ENCODE results near the gene FXYD3. TPM values are rescaled to one million over a fixed set of nuclear protein-coding genes. Genes with fewer than 3 reads are reported as not detected.

The FXYD3 gene
- total RNA-seq, 1 donor from 2014 or later, result not detected

DNA sequence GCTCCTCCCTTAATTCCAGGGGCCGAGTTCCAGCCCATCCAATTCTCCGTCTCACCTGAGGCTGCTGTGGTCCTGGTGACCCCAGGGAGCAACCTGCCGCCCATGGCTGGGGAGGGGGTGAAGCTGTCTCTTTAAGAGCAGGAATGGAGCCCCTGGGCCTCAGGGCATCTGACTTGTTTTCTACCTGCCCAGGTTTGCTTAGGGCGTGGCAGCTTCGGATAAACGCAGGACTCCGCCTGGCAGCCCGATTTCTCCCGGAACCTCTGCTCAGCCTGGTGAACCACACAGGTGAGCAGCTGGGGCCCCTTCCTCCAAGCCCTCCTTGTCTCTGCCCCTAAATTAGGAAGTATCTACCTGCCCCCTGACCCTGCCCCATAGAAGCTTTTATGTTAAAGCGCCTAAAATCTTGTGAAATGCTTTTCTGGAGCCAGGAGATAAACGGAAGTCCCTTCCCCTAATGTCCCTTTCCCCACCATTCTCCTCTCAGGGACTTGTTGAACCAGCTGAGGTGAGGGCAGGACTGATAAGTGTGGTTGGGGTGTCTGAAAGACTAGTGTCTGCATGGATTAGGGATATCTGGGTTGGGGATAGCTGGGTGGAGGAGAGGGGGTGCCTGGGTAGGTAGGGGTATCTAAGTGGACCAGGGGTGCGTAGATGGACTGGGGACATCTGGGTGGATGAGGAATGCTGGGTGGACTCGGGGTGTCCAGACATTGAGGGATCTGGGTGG is 614 bp downstream of the FXYD3 start:
- Histone ChIP-seq H3K4me2 (ENCODE audit: low read length) (no peak overlapping the region), H2AFZ (ENCODE audit: low read depth, low read length) (no peak overlapping the region), H3K4me1 (ENCODE audit: insufficient read depth, low read length) (peaks cover 6% of the 10 kb centered on the region), H4K20me1 (ENCODE audit: insufficient read depth, low read length) (no peaks in the 10 kb centered on the region), H3K79me2 (ENCODE audit: insufficient read depth, low read length) (no peaks in the 10 kb centered on the region), H3K27ac (ENCODE audit: low read depth, low read length) (no peak overlapping the region), H3K4me3 (ENCODE audit: insufficient read depth, low read depth, low read length) (no peak overlapping the region), H3K9me3 (ENCODE audit: insufficient read depth, low read depth, low read length) (no peaks in the 10 kb centered on the region), H3K9ac (ENCODE audit: low read length) (no peak overlapping the region), H3K27me3 (ENCODE audit: insufficient read depth, low read length) (no peaks in the 10 kb centered on the region), H3K36me3 (ENCODE audit: insufficient read depth, low read length) (no peaks in the 10 kb centered on the region)
- TF ChIP-seq, protein P1, sequence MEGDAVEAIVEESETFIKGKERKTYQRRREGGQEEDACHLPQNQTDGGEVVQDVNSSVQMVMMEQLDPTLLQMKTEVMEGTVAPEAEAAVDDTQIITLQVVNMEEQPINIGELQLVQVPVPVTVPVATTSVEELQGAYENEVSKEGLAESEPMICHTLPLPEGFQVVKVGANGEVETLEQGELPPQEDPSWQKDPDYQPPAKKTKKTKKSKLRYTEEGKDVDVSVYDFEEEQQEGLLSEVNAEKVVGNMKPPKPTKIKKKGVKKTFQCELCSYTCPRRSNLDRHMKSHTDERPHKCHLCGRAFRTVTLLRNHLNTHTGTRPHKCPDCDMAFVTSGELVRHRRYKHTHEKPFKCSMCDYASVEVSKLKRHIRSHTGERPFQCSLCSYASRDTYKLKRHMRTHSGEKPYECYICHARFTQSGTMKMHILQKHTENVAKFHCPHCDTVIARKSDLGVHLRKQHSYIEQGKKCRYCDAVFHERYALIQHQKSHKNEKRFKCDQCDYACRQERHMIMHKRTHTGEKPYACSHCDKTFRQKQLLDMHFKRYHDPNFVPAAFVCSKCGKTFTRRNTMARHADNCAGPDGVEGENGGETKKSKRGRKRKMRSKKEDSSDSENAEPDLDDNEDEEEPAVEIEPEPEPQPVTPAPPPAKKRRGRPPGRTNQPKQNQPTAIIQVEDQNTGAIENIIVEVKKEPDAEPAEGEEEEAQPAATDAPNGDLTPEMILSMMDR (IDR thresholded peaks at IDR 0.05; ENCODE audit: insufficient read depth, low read depth, low read length), result no peak
- no peak for TF ChIP-seq EZH2 (IDR thresholded peaks at IDR 0.05; ENCODE audit: insufficient read depth, low read length)
- no peak overlapping the region for H3K27ac Mint-ChIP-seq (ENCODE audit: unreplicated experiment)
- H3K9me3 Mint-ChIP-seq (ENCODE audit: unreplicated experiment), result peaks cover 2% of the 10 kb centered on the region
- DNase-seq (ENCODE audit: low read depth) (no peak), FAIRE-seq (no peak)
- peaks cover 1% of the 10 kb centered on the region for H3K4me1 Mint-ChIP-seq (ENCODE audit: low read depth, unreplicated experiment)
- no peaks in the 10 kb centered on the region for H3K36me3 Mint-ChIP-seq (ENCODE audit: low read depth, unreplicated experiment)
- H3K4me3 Mint-ChIP-seq (ENCODE audit: unreplicated experiment), result no peak overlapping the region
- peaks cover 22% of the 10 kb centered on the region for H3K27me3 Mint-ChIP-seq (ENCODE audit: low read depth, unreplicated experiment)

DNA sequence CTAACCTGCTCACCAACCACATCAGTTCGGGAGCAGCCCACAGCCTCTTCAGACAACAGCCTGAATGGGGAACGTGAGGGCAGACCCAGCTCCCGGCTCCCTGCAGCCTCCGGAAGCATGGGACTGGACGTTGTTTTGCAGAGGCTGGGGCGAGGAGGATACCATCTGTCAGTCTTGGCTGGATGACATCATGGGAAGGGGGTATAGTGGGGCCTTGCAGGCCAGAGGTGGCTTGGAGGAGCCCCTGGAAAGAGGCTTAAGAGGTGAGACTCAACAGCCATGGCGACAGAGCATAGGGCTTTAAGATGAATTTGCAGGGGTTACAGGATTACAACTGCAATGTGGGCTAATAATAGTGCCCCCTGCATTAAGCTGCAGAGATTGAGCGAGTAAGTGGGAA is 1.5 kb downstream of the FXYD3 start:
- H3K27me3 Mint-ChIP-seq (ENCODE audit: low read depth, unreplicated experiment), result peaks cover 27% of the 10 kb centered on the region
- H3K27ac ChIP-seq (ENCODE audit: low read depth, low read length), result no peak overlapping the region
- no peak overlapping the region for H2AFZ ChIP-seq (ENCODE audit: low read depth, low read length)
- no peak overlapping the region for H3K4me3 ChIP-seq (ENCODE audit: insufficient read depth, low read depth, low read length)
- no peaks in the 10 kb centered on the region for H3K79me2 ChIP-seq (ENCODE audit: insufficient read depth, low read length)
- TF ChIP-seq, protein P1 (IDR thresholded peaks at IDR 0.05; ENCODE audit: insufficient read depth, low read depth, low read length), result no peak
- no peak for TF ChIP-seq EZH2 (IDR thresholded peaks at IDR 0.05; ENCODE audit: insufficient read depth, low read length)
- FAIRE-seq, result no peak
- no peak overlapping the region for H3K4me3 Mint-ChIP-seq (ENCODE audit: unreplicated experiment)
- no peaks in the 10 kb centered on the region for H4K20me1 ChIP-seq (ENCODE audit: insufficient read depth, low read length)
- DNase-seq (ENCODE audit: low read depth), result no peak
- no peak overlapping the region for H3K4me2 ChIP-seq (ENCODE audit: low read length)
- H3K9me3 ChIP-seq (ENCODE audit: insufficient read depth, low read depth, low read length), result no peaks in the 10 kb centered on the region
- no peaks in the 10 kb centered on the region for H3K27me3 ChIP-seq (ENCODE audit: insufficient read depth, low read length)
- H3K36me3 ChIP-seq (ENCODE audit: insufficient read depth, low read length), result no peaks in the 10 kb centered on the region
- H3K9ac ChIP-seq (ENCODE audit: low read length), result no peak overlapping the region
- peaks cover 2% of the 10 kb centered on the region for H3K9me3 Mint-ChIP-seq (ENCODE audit: unreplicated experiment)
- H3K4me1 ChIP-seq (ENCODE audit: insufficient read depth, low read length), result peaks cover 6% of the 10 kb centered on the region
- H3K4me1 Mint-ChIP-seq (ENCODE audit: low read depth, unreplicated experiment), result peaks cover 1% of the 10 kb centered on the region
- no peak overlapping the region for H3K27ac Mint-ChIP-seq (ENCODE audit: unreplicated experiment)
- no peaks in the 10 kb centered on the region for H3K36me3 Mint-ChIP-seq (ENCODE audit: low read depth, unreplicated experiment)

DNA sequence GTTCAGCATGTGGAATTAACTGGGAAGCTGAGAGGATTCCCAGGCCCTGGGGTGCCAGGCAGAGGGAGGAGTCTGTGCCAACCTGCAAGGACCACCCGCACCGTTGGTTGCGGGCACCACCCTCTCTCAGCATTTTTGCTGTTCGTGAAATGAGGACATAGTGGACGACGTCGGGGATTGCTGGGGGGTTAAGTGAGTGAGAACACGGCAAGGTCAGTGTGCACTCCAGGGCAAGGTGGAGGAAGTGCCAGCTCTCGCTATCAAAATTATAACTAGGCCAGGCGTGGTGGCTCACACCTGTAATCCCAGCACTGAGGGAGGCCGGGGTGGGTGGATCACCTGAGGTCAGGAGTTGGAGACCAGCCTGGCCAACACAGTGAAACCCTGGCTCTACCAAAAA is 2.2 kb downstream of the FXYD3 start:
- DNase-seq (ENCODE audit: low read depth) (no peak), FAIRE-seq (no peak)
- no peaks in the 10 kb centered on the region for H3K9me3 ChIP-seq (ENCODE audit: insufficient read depth, low read depth, low read length)
- no peaks in the 10 kb centered on the region for H3K79me2 ChIP-seq (ENCODE audit: insufficient read depth, low read length)
- TF ChIP-seq, protein P1 (IDR thresholded peaks at IDR 0.05; ENCODE audit: insufficient read depth, low read depth, low read length), result no peak
- TF ChIP-seq EZH2 (IDR thresholded peaks at IDR 0.05; ENCODE audit: insufficient read depth, low read length), result no peak
- H3K4me3 Mint-ChIP-seq (ENCODE audit: unreplicated experiment), result no peak overlapping the region
- peaks cover 2% of the 10 kb centered on the region for H3K9me3 Mint-ChIP-seq (ENCODE audit: unreplicated experiment)
- H3K9ac ChIP-seq (ENCODE audit: low read length), result no peak overlapping the region
- no peaks in the 10 kb centered on the region for H3K36me3 Mint-ChIP-seq (ENCODE audit: low read depth, unreplicated experiment)
- no peak overlapping the region for H3K4me3 ChIP-seq (ENCODE audit: insufficient read depth, low read depth, low read length)
- H3K27me3 ChIP-seq (ENCODE audit: insufficient read depth, low read length), result no peaks in the 10 kb centered on the region
- H2AFZ ChIP-seq (ENCODE audit: low read depth, low read length), result no peak overlapping the region
- peaks cover 6% of the 10 kb centered on the region for H3K4me1 ChIP-seq (ENCODE audit: insufficient read depth, low read length)
- no peaks in the 10 kb centered on the region for H3K36me3 ChIP-seq (ENCODE audit: insufficient read depth, low read length)
- no peaks in the 10 kb centered on the region for H4K20me1 ChIP-seq (ENCODE audit: insufficient read depth, low read length)
- no peak overlapping the region for H3K27ac ChIP-seq (ENCODE audit: low read depth, low read length)
- H3K4me2 ChIP-seq (ENCODE audit: low read length), result no peak overlapping the region
- H3K4me1 Mint-ChIP-seq (ENCODE audit: low read depth, unreplicated experiment), result peaks cover 1% of the 10 kb centered on the region
- H3K27me3 Mint-ChIP-seq (ENCODE audit: low read depth, unreplicated experiment), result peaks cover 27% of the 10 kb centered on the region
- H3K27ac Mint-ChIP-seq (ENCODE audit: unreplicated experiment), result no peak overlapping the region

Data from astrocyte (in vitro differentiated cells and primary cell).